Endothelial cell of umbilical vein (primary cell): ENCODE measurements around the gene LSP1. TPM values are rescaled to one million over a fixed set of nuclear protein-coding genes. Genes with fewer than 3 reads are reported as not detected.

Source experiments
- BruUV-seq: library from RNA; stranded (reverse); fragments of 400-500 nt; replicated peaks from 2 replicates; lab custom pipeline; 2021; lab: Mats Ljungman, UMichigan
- CTCF ChIA-PET: fragments of 300-600, 350-600 bp; sonication (Branson Sonifier 250); formaldehyde crosslinking; loops from one replicate; lab custom pipeline; 2021; ENCODE audit warnings: antibody characterized with exemption, inconsistent platforms; lab: Charles Lee
- POLR2A ChIA-PET: fragments of 300-600, 350-600 bp; sonication (Branson Sonifier 250); formaldehyde crosslinking; loops from one replicate; lab custom pipeline; 2021; ENCODE audit warnings: antibody characterized with exemption, inconsistent platforms; lab: Charles Lee
- DNase-seq: peaks from one replicate; pipeline ENCODE4 v3.0.0-alpha.2; 2011; ENCODE audit warnings: low read depth, low spot score
- FAIRE-seq: peaks from 2 replicates; lab custom pipeline; 2011; peaks lifted over from hg19 to GRCh38; lab: Jason Lieb, UNC
- H2AFZ ChIP-seq: 2 replicates; pipeline ENCODE4 v1.6.0; 2012; ENCODE audit warnings: low read depth, low read length, control low read depth, inconsistent platforms
- H3K27ac ChIP-seq: 2 replicates; pipeline ENCODE4 v1.5.1; 2011; ENCODE audit warnings: low read depth, mild to moderate bottlenecking, control low read depth, low read length, moderate library complexity; ENCODE audit not compliant: insufficient read depth
- H3K27me3 ChIP-seq, 2 experiments: 2 replicates each; pipeline versions ENCODE4 v1.6.0 to v1.6.1; 2011; ENCODE audit warnings: low read length in 2 of 2, mixed read lengths in 1 of 2; ENCODE audit not compliant: control insufficient read depth in 2 of 2, insufficient read depth in 2 of 2
- H3K36me3 ChIP-seq, 2 experiments: 2 replicates in 1 of 2; 3 replicates in 1 of 2; pipeline ENCODE4 v1.5.1; 2011; ENCODE audit warnings: low read length in 2 of 2, mild to moderate bottlenecking in 1 of 2, moderate library complexity in 1 of 2; ENCODE audit not compliant: control insufficient read depth in 2 of 2, insufficient read depth in 2 of 2; ENCODE audit errors: extremely low read depth in 1 of 2
- H3K4me1 ChIP-seq: 3 replicates; pipeline ENCODE4 v1.5.1; 2011; ENCODE audit warnings: mild to moderate bottlenecking, low read length; ENCODE audit not compliant: control insufficient read depth, insufficient read depth; ENCODE audit errors: extremely low read depth
- H3K4me2 ChIP-seq: 2 replicates; pipeline ENCODE4 v1.6.1; 2011; ENCODE audit warnings: low read length, control low read depth, mixed read lengths; ENCODE audit not compliant: insufficient read depth
- H3K4me3 ChIP-seq, 3 experiments: fragments of 200-600 bp in 1 of 3; sonication (generic), shearing (Covaris generic) in 1 of 3; replicated peaks in 1 of 3; 2 replicates each; pipeline ENCODE4 v1.5.1; 2011 to 2016; ENCODE audit warnings: control low read depth in 3 of 3, low read length in 3 of 3, mild to moderate bottlenecking in 2 of 3, inconsistent platforms in 1 of 3, low read depth in 1 of 3, moderate library complexity in 1 of 3; ENCODE audit not compliant: insufficient read depth in 1 of 3
- H3K79me2 ChIP-seq: 2 replicates; pipeline ENCODE4 v1.6.0; 2012; ENCODE audit warnings: low read length, inconsistent platforms; ENCODE audit not compliant: control insufficient read depth, insufficient read depth
- H3K9ac ChIP-seq: replicated peaks from 2 replicates; pipeline ENCODE3; 2011; ENCODE audit warnings: low read length, control low read depth; ENCODE audit not compliant: insufficient read depth; ENCODE audit errors: extremely low read depth
- H3K9me1 ChIP-seq: replicated peaks from 3 replicates; pipeline ENCODE4 v1.6.0; 2011; ENCODE audit warnings: mild to moderate bottlenecking, low read length; ENCODE audit not compliant: control insufficient read depth, insufficient read depth; ENCODE audit errors: extremely low read depth
- H3K9me3 ChIP-seq: replicated peaks from 2 replicates; pipeline ENCODE4 v1.5.1; 2012; ENCODE audit warnings: low read length, inconsistent platforms; ENCODE audit not compliant: control insufficient read depth, insufficient read depth
- H4K20me1 ChIP-seq: replicated peaks from 2 replicates; pipeline ENCODE3; 2011; ENCODE audit warnings: mild to moderate bottlenecking, low read length; ENCODE audit not compliant: control insufficient read depth, insufficient read depth; ENCODE audit errors: extremely low read depth
- EZH2 ChIP-seq: IDR thresholded peaks from 2 replicates; pipeline ENCODE4 v1.6.1; 2012; ENCODE audit warnings: borderline replicate concordance, low read depth, mild to moderate bottlenecking, moderate library complexity, low read length, inconsistent platforms; ENCODE audit not compliant: severe bottlenecking
- FOS ChIP-seq: IDR thresholded peaks from 2 replicates; pipeline ENCODE4 v1.6.1; 2011; ENCODE audit warnings: mild to moderate bottlenecking, low read length, moderate library complexity, borderline replicate concordance; ENCODE audit not compliant: insufficient read depth
- GATA2 ChIP-seq: IDR thresholded peaks from 2 replicates; pipeline ENCODE4 v1.7.0; 2011; ENCODE audit warnings: low read depth, mild to moderate bottlenecking, moderate library complexity, mixed read lengths, low read length; ENCODE audit not compliant: insufficient read length, insufficient read depth
- JUN ChIP-seq: IDR thresholded peaks from 2 replicates; pipeline ENCODE4 v1.6.1; 2011; ENCODE audit warnings: borderline replicate concordance, low read depth; ENCODE audit not compliant: insufficient read length, insufficient read depth
- MYC ChIP-seq: IDR thresholded peaks from one replicate; pipeline ENCODE4 v1.6.1; 2011; ENCODE audit warnings: mild to moderate bottlenecking, low read depth, low read length
- POLR2A ChIP-seq: IDR thresholded peaks from 2 replicates; pipeline ENCODE4 v1.6.1; 2012; ENCODE audit warnings: low read depth, mild to moderate bottlenecking, control low read depth, low read length
- POLR2AphosphoS5 ChIP-seq: IDR thresholded peaks from 2 replicates; pipeline ENCODE4 v1.6.1; 2012; ENCODE audit warnings: low read depth, mild to moderate bottlenecking, control low read depth, low read length, moderate library complexity; ENCODE audit not compliant: insufficient read depth
- dilution Hi-C: fragments of 300-500 bp; cut with MboI; formaldehyde crosslinking; loops from one replicate; pipeline ENCODE4 v1.15.0; 2019; ENCODE audit warnings: low sequenced_read_pairs; ENCODE audit not compliant: extremely low pct_ligation_motif_present
- intact Hi-C: fragments of 100-400 bp; cut with micrococcal nuclease; formaldehyde crosslinking; loops from one replicate; pipeline ENCODE4 v1.10.0; 2022
- polyA plus RNA-seq, 4 experiments: library from polyadenylated mRNA; depleted of rRNA in 3 of 4; stranded (reverse) in 3 of 4; unstranded in 1 of 4; fragments of >200 nt; gene quantifications; 2 replicates each; pipeline versions ENCODE4 v1.2.1 to v1.2.3, GENCODE V29; 2011 to 2012; ENCODE audit warnings: missing spikeins in 1 of 4
- total RNA-seq: library from RNA; stranded (reverse); gene quantifications from 2 replicates; pipeline ENCODE4 v1.2.3, GENCODE V29; 2021
- TF ChIP-seq, protein P1 (sequence below), 2 donors: IDR thresholded peaks; 1 replicate in 1 of 2; 2 replicates in 1 of 2; pipeline ENCODE4 v1.5.1; 2011; ENCODE audit warnings: low read length in 2 of 2, mild to moderate bottlenecking in 2 of 2, moderate library complexity in 2 of 2, control low read depth in 1 of 2, inconsistent platforms in 1 of 2, low read depth in 1 of 2; ENCODE audit not compliant: insufficient read depth in 1 of 2; ENCODE audit errors: extremely low read depth in 1 of 2
- TF ChIP-seq, protein P2 (sequence below): IDR thresholded peaks from 2 replicates; pipeline ENCODE4 v1.6.1; 2011; ENCODE audit not compliant: insufficient read depth, insufficient read length

The LSP1 gene
- total and polyA plus RNA-seq, 2 donors (not counting 3 experiments of a cell fraction or from before 2014, with no cell fraction given), result not detected

DNA sequence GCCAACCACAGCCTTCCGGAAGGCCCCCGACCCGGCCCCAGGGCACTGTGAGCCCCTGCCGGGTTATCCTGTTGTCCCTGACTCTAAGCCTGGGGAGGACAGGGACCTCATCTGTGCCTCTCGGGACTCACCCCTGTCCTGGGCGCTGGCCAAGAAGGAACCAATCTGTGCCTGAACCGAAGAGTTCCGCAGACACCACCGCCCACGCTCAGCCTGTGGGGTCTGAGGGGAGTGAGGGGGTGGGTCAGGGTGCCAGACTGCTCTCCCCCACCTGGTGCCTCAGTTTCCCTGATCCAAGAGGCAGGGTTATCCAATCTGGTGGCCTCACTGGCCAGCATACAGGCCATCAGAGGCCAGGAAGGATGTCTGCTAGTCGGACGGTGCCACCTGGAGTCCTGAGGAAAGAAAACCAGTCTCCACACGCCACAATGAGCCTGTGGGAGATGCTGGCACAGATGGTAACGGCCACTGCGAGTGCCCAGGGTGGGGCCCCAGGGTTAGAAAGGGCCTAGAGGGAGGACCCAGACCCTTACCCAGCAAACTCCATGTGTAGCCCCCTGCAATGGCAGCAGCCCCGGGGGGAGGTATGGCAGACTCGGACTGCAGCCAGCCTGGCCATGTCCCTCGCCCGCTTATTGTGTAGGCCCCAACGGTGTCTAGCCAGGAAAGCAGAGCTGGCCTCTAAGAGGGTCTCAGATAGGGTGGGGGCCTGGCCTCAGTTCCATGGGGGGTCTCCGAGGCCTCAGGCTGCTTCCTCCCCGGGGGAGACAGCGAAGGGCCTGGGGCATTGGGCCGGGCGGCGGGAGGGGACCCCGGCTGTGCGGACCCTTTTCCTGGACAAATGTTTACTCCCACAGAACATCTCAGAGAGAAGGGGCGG lies 65.8 kb downstream of the LSP1 start:
- TF ChIP-seq POLR2AphosphoS5 (no peak), JUN (no peak), EZH2 (no peak), FOS (no peak), GATA2 (no peak), POLR2A (no peak), MYC (no peak)
- TF ChIP-seq, protein P1, sequence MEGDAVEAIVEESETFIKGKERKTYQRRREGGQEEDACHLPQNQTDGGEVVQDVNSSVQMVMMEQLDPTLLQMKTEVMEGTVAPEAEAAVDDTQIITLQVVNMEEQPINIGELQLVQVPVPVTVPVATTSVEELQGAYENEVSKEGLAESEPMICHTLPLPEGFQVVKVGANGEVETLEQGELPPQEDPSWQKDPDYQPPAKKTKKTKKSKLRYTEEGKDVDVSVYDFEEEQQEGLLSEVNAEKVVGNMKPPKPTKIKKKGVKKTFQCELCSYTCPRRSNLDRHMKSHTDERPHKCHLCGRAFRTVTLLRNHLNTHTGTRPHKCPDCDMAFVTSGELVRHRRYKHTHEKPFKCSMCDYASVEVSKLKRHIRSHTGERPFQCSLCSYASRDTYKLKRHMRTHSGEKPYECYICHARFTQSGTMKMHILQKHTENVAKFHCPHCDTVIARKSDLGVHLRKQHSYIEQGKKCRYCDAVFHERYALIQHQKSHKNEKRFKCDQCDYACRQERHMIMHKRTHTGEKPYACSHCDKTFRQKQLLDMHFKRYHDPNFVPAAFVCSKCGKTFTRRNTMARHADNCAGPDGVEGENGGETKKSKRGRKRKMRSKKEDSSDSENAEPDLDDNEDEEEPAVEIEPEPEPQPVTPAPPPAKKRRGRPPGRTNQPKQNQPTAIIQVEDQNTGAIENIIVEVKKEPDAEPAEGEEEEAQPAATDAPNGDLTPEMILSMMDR (IDR thresholded peaks at IDR 0.05; ENCODE audit: extremely low read depth in 1 of 2, insufficient read depth in 1 of 2, low read depth in 1 of 2, low read length in 2 of 2), result no peak
- TF ChIP-seq, protein P2, sequence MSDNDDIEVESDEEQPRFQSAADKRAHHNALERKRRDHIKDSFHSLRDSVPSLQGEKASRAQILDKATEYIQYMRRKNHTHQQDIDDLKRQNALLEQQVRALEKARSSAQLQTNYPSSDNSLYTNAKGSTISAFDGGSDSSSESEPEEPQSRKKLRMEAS, result no peak
- H3K9ac ChIP-seq, result no peak overlapping the region
- no peaks in the 10 kb centered on the region for H3K79me2 ChIP-seq
- H2AFZ ChIP-seq, result no peak overlapping the region
- POLR2A ChIA-PET, result no interaction called here
- no peak overlapping the region for H3K4me2 ChIP-seq
- H3K4me3 ChIP-seq, result no peak overlapping the region
- DNase-seq (no peak), FAIRE-seq (no peak)
- dilution Hi-C loops (no loop called here), intact Hi-C loops (no loop called here)
- BruUV-seq, result no TSS peak
- H3K9me1 ChIP-seq, result no peaks in the 10 kb centered on the region
- H3K27me3 ChIP-seq, result no peaks in the 10 kb centered on the region
- no peaks in the 10 kb centered on the region for H3K36me3 ChIP-seq
- no peak overlapping the region for H3K27ac ChIP-seq
- no peaks in the 10 kb centered on the region for H4K20me1 ChIP-seq
- H3K9me3 ChIP-seq, result no peaks in the 10 kb centered on the region
- no peaks in the 10 kb centered on the region for H3K4me1 ChIP-seq
- CTCF ChIA-PET, result interaction anchor here (2.1 kb wide), 1 partner anchor 36 kb away, joined by 10 read pairs; no protein-coding TSS in a partner anchor
